Non-pigmented ciliary epithelial cell (primary cell): Measurements from ENCODE around the gene TSPEAR.

ENCODE experiments used
- DNase-seq: peaks from one replicate; pipeline ENCODE4 v3.0.0-alpha.2; 2010; ENCODE audit warnings: low read depth

TSPEAR gene

DNA sequence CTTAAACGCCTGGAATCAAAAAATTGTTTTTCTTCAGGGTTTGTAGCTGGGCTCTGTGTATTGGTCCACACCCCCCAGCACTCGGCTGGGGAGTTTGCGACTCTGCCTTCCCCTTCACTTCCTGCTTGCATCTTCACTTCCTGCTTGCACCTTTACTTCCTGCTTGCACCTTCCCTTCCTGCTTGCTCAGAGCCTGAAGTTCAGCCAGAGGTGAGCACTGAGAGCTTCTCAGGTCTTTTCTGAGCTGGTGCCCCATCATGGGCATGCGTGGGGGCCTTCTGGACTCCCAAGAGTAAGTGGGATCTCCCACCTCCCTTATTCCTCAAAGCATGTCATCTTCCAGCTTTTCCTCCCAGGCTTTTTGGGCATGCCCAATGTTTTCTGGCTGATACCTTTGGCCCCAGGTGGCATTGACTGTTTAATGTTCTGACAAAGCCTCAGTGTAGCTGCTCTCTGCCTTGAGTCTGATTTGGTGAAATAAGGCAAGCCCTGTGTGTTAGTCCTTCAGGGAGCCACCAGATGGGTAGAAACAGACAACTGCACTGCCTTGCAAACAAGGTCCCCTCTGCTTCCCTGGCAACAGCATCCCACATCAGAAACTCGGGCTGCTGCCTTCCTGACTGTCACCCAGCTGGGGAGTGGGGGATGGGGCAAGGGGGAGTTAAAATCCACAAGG is 163.6 kb downstream of the TSPEAR start:
- no peak for DNase-seq

DNA sequence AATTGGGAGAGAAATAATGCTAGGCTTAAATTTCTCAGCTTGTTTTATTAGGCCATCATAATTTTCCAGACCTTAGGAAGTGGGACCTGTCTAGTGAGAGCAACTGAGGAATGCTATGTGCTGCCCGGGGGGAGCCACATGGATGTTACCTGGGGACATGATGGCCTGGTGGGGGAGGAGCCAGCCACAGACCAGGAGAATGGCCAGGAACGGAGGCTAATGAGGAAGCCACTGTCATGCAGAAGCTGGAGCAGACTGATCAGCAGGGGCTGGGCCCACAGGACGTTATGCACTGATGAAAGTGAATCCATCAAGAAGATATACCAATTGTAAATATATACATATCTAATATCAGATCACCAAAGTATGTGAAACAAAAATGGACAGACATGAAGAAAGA is 166.8 kb downstream of the TSPEAR start:
- DNase-seq = no peak

DNA sequence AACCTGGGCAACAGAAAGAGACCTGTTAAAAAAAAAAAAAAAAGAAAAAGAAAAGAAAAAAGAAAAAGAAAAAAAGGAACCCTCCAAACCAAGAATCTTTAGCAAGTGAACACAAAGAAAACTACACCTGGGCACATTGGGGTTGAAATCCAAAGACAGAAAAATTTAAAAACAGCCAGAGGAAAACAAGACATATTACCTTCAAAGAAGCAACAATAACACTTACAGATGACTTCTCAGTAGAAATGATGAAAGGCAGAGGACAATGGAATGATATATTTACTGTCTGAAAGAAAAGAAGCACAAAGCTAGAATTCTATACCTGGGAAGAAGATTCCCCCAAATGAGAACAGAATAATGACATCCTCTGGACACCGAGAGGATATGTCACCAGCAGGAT is 168.7 kb downstream of the TSPEAR start:
- DNase-seq = no peak

DNA sequence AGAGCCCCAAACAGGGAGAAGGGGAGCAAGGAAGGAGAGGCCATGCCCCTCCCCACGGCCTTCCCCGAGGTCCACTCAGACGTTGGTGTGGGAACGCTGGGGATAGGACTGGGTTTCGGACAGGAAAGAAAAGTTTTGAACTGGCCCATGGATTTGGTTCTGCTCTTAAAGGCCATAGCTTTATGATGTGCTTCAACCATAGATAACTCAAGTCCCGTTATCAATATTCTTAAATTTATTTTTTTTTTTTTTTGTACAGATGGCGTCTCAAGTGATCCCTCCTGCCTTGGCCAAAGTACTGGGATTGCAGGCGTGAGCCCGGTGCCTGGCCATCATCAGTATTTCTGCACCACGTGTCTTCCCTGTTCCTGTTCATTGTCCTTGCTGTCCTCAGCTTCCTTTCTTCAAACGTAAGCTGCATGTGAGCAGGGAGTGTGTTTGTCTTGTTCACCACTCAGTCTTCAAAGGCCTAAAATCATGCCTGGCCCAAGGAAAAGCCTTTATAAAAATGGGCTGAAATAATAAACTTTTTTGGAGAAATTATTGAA is 170.6 kb downstream of the TSPEAR start:
- DNase-seq = no peak

DNA sequence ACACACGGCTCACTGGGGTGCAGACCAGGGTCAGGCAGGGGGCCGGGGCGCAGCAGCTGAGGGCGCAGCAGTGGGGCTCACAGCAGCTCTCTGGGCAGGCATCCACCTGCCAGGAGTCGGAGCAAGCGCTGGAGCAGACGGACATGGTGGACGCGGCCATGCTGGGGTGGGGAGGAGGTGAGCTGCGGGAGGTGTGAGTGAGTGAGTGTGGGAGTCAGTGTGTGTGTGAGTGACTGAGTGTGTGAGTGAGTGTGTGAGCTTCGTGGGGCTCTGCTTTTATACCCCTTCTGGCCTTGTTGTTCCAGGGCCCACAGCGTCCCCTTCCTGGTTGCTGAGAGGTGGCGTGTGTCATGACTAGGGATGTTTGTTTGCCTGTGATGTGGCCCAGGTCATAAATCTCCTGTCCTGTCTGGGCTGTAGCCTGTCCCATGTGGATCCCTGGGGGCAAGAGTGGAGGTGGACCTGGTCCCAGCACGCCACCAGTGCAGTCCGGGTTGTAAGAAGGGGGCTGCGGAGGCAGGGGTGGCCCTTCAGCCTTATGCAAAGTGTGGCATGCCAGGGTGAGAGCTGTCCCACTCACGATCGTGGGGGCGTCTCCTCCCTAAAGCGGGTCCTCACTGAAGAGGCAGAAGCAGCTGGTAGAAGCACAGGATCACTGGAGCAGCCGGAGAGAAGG is 171.2 kb downstream of the TSPEAR start, which contains the start of gene KRTAP10-1:
KRTAP10-1 (minus strand) TSS at position 205 of the 676 bp plus-strand sequence; CDS start at position 160, 45 bp downstream.
- DNase-seq = no peak

DNA sequence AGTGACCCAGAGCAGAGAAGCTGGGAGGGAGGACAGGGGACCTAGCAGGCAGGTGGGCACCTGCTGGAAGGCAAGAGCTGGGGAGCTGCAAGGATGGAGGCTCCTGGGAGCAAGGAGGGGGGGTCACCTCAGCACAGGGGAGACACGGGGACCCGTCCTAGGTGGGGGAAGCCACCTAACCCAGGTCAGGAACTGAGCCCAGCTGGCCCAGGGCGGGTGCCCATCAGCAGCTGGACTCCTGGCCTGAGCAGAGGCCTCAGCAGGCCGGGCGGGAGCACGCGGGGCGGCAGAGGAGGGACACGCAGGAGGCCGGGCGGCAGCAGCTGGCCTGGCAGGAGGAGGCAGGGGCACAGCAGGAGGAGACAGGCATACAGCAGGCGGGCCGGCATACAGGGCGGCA is 172.3 kb downstream of the TSPEAR start:
- DNase-seq = no peak

DNA sequence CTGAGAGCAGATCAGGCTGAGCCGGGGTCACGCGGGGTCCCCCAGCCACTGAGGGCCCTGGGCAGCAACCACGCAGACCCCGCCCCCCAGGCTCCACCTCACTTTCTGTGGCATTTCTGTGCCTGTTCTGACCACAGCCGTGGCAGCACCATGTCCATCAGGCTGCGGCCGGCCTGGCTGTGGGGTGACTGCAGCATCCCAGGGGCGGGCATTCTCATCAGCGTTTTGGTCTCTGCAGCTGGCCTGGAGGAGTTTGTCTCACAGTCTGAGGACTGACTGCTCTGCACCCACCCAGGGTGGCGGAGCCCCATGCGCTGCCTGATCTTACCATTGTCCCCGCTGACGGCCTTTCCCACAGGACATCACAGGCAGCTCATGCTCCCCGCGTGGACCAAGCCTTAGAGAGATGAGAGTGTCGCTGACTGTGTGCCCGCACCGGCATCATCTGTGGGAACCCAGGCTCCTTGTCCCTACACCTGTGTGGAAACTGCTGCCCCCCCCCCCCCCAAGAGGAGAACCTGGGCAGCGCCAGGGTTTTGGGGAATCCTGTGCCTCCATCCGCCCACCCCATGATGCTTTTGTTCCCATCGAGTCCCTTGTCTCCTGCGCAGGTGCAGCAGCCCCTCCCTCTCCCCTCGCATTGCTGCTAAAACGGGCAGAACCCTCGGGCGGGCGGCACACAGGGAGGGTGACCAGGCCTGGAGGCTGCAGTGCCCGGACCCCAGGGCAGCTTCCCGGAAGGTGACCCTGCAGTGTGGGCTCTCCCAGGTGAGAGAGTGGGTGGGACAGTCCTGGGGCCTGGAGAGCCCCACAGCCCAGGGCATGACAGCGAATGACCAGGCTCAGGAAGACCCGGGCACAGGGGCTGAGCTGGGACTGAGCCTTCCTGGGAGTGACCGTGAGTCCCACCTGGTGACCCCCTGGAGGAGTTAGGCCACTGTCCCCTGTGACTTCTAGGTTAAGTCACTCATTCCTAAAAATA is 173.2 kb downstream of the TSPEAR start:
- DNase-seq = no peak

DNA sequence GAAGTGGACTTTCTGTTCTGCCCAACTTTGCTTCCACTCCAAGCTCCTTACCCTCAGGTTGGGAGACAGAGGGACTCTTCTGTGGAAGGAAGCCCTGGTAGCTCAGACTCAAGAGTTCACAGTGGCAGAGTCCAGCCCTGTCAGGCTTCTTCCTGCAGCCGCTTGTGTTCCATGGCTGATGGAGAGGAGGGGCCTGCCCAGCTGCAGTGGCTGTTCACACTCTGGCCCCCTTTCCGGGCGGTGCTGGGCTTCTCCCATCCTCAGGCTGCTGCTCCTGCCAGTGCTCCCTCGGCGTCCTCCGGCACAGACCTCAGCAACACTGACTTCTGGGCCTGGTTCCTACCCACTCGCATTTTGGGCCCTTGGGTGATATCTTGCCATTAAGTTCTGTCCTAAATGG is 175.4 kb downstream of the TSPEAR start:
- no peak for DNase-seq

DNA sequence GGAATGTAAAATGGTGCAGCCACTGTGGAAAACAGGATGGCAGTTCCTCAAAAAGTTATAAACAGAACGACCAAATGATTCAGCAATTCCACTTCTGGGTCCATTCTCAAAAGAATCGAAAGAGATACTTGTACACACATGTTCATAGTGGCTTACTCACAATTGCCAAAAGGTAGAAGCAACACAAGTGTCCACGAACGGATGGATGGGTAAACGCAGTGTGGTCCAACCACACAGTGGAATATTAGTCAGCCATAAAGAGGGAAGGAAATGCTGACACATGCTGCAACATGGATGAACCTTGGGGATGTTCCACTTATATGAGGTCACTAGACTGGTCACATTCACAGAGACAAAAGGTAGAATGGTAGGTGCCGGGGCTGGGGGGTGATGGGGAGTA is 176.7 kb downstream of the TSPEAR start:
- DNase-seq = no peak

DNA sequence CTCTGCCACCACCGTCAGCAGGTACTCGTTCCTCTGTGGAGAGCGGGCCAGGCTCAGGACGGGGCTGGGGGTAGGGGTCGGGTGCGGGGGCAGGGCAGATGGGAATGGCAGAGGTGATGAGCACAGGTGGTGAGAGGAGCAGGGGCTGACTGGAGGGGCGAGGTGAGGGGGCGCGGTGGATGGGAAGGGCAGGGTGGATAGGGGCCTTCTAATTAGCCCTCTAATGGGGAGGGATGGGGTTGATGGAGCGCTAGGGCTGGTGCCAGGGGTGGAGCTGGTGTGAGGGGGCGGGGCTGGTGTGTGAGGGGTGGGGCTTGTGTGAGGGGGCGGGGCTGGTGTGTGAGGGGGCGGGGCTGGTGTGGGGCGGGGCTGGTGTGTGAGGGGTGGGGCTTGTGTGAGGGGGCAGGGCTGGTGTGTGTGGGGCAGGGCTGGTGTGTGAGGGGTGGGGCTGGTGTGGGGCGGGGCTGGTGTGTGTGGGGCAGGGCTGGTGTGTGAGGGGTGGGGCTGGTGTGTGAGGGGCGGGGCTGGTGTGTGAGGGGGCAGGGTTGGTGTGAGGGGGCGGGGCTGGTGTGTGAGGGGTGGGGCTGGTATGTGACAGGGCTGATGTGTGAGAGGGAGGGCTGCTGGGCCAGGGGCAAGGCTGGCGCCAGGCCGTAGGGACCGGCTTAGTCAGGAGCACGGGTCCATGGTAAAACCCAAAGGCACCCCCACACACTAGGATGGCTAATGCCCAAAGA is 177.3 kb downstream of the TSPEAR start:
- DNase-seq = no peak

DNA sequence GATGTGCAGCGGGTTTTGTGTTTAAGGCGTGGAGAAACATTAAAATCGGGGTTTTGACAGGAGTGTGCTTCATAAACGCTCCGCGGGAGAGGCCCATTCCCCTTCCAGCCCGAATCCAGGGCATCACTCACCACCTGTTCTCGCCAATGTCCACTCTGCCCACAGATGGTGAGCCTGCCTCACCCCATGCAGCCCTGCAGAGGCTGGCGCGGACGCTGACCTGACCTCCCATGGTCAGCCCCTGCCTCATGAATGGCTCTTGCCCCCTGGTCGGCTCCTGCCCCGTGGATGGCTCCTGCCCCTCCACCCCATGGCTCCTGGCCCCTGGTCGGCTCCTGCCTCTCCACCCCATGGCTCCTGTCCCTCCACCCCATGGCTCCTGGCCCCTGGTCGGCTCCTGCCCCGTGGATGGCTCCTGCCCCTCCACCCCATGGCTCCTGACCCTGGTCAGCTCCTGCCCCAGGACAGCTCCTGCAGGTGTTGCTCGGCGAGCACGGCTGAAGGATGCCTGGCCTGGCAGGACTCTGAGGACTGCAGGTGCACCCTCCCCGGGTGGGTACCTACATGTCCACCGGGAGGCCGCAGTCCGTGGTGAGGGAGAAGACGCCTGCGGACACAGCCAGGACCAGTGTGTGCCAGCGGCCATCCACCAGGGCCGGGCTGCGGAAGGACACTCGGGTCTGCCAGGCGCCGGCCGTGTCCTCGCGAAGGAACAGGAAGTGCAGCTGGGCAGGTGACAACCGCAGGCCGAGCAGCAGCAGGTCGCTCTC is 178.1 kb downstream of the TSPEAR start:
- no peak for DNase-seq

DNA sequence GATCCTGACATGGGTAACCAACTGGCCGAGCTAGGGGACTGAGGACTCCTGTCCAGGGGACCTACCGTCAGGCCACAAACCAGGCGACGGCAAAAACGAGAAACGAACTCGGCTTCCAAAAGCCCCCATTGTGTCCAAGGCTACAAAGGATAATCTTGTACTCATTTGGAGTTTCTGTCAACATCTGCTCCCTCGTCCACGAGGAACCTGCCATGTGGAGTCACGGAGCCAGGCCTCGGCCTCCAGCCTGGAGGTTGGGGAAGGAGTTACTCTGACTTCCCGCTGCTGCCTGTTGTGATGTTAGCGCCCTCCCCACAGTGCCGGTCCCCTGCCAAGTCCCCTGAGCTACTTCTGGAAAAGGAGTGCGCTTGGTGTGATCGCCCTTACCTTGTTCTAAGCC is 178.7 kb downstream of the TSPEAR start:
- DNase-seq = no peak

DNA sequence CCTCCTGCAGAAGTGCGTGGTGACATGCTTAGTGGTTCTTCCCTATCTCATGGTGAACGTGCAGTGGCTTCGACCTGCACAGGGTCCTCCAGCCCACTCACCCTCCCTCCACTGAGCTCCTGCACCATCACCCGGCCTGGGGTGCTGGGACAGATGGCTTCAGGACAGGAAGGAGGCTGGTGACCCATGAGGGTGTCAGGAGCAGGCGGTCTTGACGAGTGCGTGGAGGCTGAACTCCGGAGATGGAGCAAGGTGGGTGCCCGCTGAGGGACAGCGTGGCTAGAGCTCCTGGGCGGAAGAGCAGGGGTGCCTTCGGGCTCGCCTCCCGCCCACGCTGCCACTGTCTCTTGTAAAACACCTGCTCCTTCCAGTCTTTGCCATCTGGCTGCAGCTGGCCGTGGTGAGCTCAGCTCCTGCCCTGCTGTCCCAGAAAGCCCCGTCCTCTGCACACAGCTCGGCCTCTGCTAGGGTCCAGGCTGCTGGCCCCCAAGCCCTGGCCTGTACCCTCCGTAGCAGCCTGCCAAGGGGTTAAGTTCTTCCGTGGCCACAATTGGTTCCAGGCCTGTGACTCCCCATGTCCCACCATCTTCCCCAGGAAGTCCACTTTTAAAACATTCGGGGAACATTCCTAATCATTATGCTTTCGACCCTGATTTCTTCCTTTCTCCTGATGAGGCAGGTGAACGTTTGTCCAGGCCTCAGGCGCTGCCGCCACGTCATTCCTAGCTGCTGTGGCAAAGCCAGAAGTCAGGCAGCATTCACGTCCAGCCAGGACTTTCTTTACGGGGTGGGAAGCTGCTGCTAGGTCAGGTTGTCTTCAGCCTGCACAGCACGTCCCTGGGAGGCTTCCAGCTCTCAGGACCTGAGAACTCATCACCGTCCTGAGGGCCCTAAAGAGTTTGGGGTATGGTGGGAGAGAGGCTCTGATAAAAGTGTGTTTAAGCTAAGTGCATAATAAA is 179.5 kb downstream of the TSPEAR start:
- DNase-seq = no peak

DNA sequence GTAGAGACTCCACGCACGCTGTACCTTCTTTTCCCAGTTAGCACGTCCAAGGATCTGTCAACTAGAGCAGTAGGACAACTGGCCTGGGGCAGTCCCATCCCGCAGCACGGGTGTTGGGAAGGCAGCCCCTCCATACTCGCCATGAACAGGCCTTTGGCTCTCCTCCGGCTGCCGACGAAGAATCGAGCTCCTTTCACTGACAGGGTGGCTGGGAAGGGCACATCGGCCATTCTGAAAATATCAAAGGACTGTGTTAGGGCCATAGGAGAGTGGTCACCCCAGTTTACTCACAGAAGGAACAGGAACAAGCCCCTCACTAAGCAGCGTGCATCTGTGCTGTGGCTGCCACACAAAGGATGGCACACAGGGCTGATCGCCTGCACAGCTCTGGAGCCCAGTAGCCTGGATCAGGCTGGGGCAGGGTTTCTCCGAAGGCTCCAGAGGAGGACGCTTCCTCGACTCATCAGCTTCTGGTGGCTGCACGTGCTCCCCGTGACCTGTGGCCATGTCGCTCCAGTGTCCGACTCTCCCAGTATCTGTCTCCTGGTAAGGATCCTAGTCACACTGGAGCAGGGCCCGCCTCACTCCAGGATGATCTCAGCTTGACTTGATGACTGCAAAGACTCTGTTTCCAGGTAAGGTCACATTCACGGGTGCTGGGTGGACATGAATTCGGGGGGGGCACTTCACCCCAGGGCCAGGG is 180.3 kb downstream of the TSPEAR start:
- DNase-seq = no peak

DNA sequence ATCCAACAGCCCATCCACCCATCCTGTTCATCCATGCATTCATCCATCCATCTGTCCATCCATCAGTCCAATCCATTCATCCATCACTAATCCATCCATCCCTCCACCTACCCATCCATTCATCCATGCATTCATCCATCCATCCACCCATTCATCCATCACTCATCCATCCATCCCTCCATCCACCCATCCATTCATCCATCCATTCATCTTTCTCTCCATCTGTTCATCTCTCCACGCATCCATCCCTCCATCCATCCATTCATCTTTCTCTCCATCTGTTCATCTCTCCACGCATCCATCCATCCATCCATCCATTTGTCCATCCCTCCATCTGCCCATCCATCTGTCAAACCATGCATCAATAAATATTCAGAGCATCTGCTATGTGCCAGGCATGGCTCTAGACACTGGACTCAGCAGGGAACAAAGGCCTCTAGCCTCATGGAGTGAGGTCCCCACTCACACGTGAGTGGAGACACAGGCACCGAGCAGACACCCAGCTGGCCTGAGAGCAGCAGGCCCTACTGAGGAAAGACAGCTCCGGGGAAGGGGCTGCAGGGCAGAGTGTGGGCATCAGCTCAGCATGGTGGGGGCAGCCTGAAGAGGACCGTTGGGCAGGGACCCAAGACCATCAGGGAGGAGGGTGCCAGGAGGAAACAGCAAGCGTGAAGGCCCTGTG is 181.0 kb downstream of the TSPEAR start:
- DNase-seq = no peak

DNA sequence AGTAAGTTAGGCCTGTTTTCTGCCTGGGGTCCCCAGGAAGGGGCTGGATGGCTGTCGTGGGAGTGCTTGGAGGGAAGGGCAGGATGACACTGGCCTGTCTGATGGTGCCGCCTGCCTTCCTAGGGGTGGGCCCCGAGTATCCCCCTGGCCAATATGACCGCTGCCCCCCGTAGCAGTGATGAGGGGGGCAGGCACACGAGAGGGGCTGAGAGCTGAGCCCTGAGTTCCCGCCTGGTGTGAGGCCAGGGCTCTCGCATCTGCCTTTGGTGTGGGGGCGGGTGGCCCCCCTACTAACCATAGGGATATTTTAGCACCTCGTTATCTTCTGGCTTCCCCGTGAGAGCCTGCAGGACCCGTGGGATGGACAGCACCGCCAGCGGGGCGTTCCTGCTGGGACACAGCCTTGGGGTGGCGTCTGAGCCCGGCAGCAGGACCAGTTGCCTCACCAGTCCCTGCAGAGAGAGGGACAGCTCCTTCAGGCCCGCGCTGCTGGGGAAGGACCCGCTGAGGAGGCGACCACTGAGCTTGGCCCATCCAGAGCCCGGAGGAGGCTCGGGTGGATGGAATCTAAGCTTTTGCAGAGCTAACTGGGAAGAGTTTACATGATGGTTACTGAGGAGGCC is 181.8 kb downstream of the TSPEAR start:
- DNase-seq = no peak

DNA sequence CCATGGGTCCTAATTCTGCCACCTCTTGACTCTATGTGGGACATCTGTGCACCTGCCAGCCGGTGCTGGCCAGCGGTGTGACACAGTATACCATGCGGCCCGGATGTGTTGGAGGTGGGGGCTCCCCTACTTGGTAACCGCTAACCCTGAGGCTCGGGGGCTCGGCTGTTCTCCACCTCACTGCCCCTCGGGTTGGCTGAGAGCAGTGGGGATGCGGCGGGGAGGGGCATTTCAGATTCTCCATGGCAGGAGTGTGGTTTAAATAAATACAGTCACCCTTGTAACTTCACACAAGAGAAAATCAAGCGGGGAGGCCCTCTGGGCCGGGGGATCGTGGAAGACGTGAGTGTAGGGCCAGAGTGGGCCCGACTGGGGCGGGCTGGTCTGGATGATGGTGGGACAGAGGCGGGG is 182.4 kb downstream of the TSPEAR start:
- no peak for DNase-seq

DNA sequence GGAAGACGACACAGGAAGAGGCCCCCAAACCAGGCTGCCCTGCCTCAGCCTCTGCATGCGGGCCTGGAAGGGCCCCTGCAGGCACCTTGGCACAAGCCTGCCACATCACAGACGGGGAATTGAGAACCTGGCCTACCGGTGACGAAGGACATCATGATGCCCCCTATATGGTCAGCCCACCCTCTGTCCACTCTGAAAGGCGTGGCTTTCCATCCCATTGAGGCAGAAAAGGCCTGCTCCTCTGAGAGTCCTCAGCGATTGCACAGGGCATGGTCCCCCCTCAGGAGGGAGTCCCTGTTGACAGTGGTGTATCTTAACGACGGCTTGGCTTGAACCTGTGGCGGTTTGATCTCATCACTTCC is 182.8 kb downstream of the TSPEAR start:
- no peak for DNase-seq
